GM19238 (cell line): ENCODE data around the gene MYH13.
A peak's percentile ranks its signal among the peaks of the same experiment; 100 is the strongest.

Source experiments
- DNase-seq: peaks from one replicate; pipeline ENCODE4 v3.0.0; 2011; ENCODE audit warnings: low spot score; ENCODE audit not compliant: insufficient read length

MYH13 gene

DNA sequence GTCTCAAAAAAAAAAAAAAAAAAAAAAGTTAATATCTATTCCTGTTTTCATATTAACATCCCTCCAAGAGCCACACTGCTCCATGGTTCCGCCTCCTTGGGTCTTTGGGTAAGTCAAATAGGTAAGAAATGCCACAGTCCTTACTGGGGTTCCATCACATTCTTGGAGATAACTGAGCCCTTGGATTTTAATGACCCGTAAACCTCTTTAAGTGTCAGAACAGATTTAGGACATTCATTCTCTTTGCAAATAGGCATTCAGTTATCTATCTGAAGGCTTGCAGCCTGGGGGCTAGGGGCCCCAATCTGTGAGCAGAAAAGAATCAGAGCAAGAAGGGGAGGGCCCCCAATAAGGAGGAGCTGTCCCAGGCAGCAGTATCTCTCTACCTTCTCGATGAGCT is 28.0 kb downstream of the MYH13 start:
- no peak for DNase-seq

GRCh38 chr17:10339051-10339450 is 33.8 kb downstream of the MYH13 start:
- DNase-seq: no peak

- DNase-seq: no peak
Observed at GRCh38 chr17:10337976-10338375, 34.8 kb downstream of the MYH13 start.

GRCh38 chr17:10337136-10337535 is 35.7 kb downstream of the MYH13 start:
- DNase-seq: no peak

- DNase-seq: no peak
Observed at GRCh38 chr17:10336393-10336792, 36.4 kb downstream of the MYH13 start.

DNA sequence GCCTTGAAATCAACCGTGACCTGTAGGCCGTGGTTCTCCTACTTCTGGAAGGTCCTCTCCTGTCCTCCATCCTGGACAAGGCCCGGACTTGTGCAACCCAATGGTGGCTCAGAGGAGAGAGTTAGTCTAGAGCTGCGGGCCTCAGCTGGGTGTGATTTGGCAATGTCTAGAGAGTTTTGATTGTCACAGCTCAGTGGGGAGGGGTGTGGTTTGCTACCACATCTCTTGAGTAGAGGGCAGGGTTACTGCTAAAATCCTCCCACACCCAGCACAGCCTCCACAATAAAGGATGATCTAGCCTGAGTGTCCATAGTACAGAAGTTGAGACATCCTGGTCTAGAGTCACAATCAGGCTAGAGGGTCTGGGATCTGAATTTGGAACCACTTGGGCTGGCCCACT is 40.3 kb downstream of the MYH13 start:
- DNase-seq: no peak

GRCh38 chr17:10328971-10329923 is 43.6 kb downstream of the MYH13 start:
- DNase-seq: no peak

- DNase-seq: no peak
Observed at GRCh38 chr17:10328206-10328605, 44.6 kb downstream of the MYH13 start.

GRCh38 chr17:10327640-10328039 is 45.2 kb downstream of the MYH13 start:
- DNase-seq: peak; percentile 67

DNA sequence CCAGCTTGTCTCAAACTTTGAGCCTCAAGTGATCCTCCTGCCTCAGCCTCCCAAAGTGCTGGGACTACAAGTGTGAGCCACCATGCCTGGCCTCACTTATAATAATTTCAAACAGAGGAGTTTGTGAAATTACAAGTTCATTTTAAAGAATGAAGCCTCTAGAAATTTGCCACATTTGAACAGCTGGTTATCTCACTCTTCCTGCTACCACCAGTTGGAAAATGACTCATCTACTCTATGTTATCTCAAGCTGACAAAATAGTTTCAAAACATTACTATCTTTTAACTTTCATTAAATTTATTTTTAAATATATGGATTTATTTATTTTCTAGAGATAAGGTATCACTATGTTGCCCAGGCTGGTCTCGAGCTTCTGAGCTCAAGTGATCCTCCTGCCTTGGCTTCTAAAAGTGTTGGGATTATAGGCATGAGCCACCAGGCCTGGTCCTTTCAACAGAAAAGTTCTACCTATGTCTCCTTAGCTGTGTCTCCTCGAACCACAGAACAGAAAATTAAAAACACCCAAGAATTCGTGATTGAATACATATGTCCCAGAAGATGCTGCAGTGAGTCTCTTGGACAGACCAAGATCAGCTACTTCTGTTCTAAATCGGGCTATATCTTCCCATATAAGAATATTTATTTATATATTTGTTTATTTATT is 47.6 kb downstream of the MYH13 start:
- no peak for DNase-seq

- no peak for DNase-seq
Observed at GRCh38 chr17:10323812-10324610, 48.8 kb downstream of the MYH13 start.

DNA sequence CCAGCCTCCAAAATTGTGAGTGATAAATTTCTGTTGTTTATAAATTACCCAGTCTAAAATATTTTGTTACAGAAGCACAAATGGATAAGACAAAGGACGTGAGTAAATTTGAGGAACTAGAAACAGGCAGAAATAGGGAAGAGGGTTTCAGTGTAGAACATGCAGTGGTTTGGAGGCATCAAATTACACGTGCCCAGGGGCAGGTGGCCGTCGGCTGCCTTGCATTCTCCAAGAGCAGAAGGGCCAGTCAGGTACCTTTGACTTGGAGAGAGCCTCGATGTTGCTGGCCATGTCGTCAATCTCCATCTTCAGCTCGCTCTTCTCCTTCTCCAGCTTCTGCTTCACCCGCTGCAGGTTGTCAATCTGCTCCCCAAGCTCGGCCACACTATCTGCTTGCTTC is 54.3 kb downstream of the MYH13 start:
- no peak for DNase-seq

DNA sequence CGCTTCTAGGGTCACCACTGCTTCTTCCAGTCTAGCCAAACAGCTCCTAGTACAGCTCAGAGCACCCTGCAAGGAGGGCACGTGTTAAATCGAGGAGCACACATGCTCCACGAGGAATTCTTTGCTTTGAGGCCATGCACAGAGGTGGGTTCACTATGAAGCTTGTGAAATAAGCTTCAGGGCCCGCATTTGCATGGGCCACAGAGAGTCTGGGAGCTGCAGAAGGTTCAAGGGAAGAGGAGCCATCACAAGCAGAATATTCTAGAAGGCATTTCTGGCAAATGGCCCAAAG is 55.3 kb downstream of the MYH13 start:
- no peak for DNase-seq

GRCh38 chr17:10316801-10317542 is 55.8 kb downstream of the MYH13 start:
- DNase-seq: peak; percentile 16

- DNase-seq: no peak
Observed at GRCh38 chr17:10314329-10314728, 58.5 kb downstream of the MYH13 start.

GRCh38 chr17:10313037-10313672 is 59.7 kb downstream of the MYH13 start:
- no peak for DNase-seq

DNA sequence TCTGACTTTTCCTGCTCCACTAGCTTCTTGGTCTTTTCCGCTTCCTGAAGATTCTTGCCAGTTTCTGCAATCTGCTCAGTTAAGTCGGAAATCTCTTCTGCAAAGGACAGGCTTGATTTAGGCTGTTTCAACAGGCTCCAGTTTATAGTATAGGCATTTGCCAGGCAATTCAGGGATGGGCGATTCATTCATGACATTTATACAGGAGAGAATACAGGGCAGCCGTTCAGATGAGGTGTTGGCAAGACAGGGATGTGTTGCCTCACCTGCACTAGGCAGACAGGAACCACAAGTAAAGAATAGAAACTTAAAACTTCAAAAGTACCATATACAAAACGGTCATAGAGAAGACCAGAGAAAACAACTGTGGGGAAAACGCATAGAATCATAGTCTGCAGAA is 61.7 kb downstream of the MYH13 start:
- DNase-seq: no peak

- DNase-seq: no peak
Observed at GRCh38 chr17:10309003-10309974, 63.5 kb downstream of the MYH13 start.

GRCh38 chr17:10306585-10306984 is 66.2 kb downstream of the MYH13 start:
- DNase-seq: no peak

DNA sequence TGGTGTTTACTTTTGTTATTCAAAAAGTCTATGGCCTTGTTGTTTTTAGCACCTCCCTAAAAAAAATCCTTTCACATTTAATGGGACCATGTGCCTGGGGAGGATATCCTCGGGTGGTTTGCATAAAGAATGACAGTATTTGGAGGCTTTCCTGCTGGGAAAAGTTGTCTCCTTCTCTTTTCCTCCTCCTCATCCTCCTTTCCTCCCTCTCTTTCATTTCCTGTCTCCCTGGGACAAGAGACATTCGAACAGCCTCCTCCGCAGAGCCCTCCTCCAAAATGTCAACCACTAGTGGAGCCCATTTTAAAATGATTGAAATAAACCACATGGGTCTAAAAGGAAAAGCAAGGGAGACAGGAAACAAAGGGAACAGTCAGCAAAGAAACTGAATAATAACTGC is 67.4 kb downstream of the MYH13 start:
- DNase-seq: no peak
